LNCAP (cell line): ENCODE results near the gene LYPD1.

Experiments
- CTCF ChIP-seq: fragments of 450-650 bp; IDR thresholded peaks from 2 replicates; pipeline ENCODE4 v1.5.1; 2017; ENCODE audit warnings: mild to moderate bottlenecking

Gene LYPD1

GRCh38 chr2:132618734-132619133 lies 51.3 kb downstream of the LYPD1 start:
- TF ChIP-seq CTCF, result no peak

- TF ChIP-seq CTCF, result no peak
Observed at GRCh38 chr2:132617989-132618388, 52.0 kb downstream of the LYPD1 start.

- no peak for TF ChIP-seq CTCF
Observed at GRCh38 chr2:132615329-132616085, 54.5 kb downstream of the LYPD1 start.

- TF ChIP-seq CTCF, result no peak
Observed at GRCh38 chr2:132611719-132612118, 58.3 kb downstream of the LYPD1 start.

GRCh38 chr2:132609101-132609890 lies 60.7 kb downstream of the LYPD1 start:
- TF ChIP-seq CTCF, result no peak

- TF ChIP-seq CTCF, result no peak
Observed at GRCh38 chr2:132608311-132608710, 61.7 kb downstream of the LYPD1 start.

- TF ChIP-seq CTCF, result no peak
Observed at GRCh38 chr2:132607426-132608090, 62.4 kb downstream of the LYPD1 start.
